Right ventricle myocardium superior (tissue), 1 donor: Measurements from ENCODE around the gene PLD6. TPM values are rescaled to one million over a fixed set of nuclear protein-coding genes. Genes with fewer than 3 reads are reported as not detected.

Experiments used
- ATAC-seq: fragments of 200-7000 bp; cut with Tn5 transposase; one replicate; pipeline ENCODE4 v1.9.1; 2020; ENCODE audit warnings: mild to moderate bottlenecking; ENCODE audit not compliant: poor library complexity
- DNase-seq: peaks from one replicate; pipeline ENCODE4 v3.0.0-alpha.2; 2020
- intact Hi-C: fragments of 100-400 bp; cut with DNase I; formaldehyde crosslinking; loops from one replicate; pipeline ENCODE4 v1.11.2; 2022
- total RNA-seq: library from RNA; stranded (reverse); fragmentation: NEBNext Ultra II Directional; extraction: Animal tissue kit (Norgen Biotek cat#: 25700); gene quantifications from one replicate; pipeline ENCODE4 v1.2.1, GENCODE V29; 2021
- donor health status: DM: no; HTN: yes; CAD: no; lungs with severe emphysema.

The PLD6 gene
- total RNA-seq, 1 donor from 2014 or later, result 10.2 TPM

- intact Hi-C loops, result no loop called here
- DNase-seq (no peak), ATAC-seq (no peak)
Observed at GRCh38 chr17:17151541-17151940, 54.6 kb downstream of the PLD6 start.

DNA sequence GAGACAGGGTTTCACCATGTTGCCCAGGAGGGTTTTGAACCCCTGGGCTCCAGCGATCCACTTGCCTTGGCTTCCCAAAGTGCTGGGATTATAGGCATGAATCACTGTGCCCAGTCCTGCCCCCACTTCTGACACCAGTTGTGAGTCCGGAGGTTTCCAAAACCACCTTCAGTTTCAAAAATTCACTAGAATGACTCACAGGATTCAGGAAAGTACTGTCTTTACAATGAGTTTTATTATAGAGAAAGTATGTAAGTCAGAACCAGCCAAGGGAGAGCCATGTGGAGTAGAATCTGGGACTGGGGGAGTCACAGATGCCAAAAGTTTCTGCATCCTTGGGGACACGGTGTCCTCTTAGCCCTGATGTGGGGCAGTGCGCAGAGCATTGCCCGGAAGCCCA, 55.1 kb downstream of the PLD6 start:
- intact Hi-C loops, result no loop called here
- DNase-seq (no peak), ATAC-seq (no peak)

Other genes starting within 250 kb of the PLD6 start
- not detected for gene TNFRSF13B, start 234.2 kb downstream of the PLD6 start, total RNA-seq
- 280 TPM for gene MPRIP, start 163.9 kb downstream of the PLD6 start, total RNA-seq
- 52.3 TPM for gene FLCN, start 30.8 kb upstream of the PLD6 start, total RNA-seq
- gene COPS3, start 74.9 kb upstream of the PLD6 start, total RNA-seq, result 72.9 TPM
- 8.5 TPM for gene NT5M, start 97.0 kb upstream of the PLD6 start, total RNA-seq